Small intestine (tissue), 7 donors: ENCODE results near the gene POM121L12. TPM values are rescaled to one million over a fixed set of nuclear protein-coding genes. Genes with fewer than 3 reads are reported as not detected.

Source experiments
- DNase-seq, 2 donors: peaks; one replicate each; pipeline versions ENCODE4 v3.0.0 to v3.0.0-alpha.2; 2013
- FAIRE-seq: peaks from 2 replicates; lab custom pipeline; 2012; peaks lifted over from hg19 to GRCh38; lab: Jason Lieb, UNC
- H3K27ac ChIP-seq, 3 donors: one replicate each; pipeline ENCODE4 v1.5.1; 2013; ENCODE audit warnings: low read length in 2 of 3, mild to moderate bottlenecking in 2 of 3, control low read depth in 1 of 3, inconsistent platforms in 1 of 3, low read depth in 1 of 3, moderate library complexity in 1 of 3
- H3K27me3 ChIP-seq, 3 donors: one replicate each; pipeline ENCODE4 v1.6.1; 2013; ENCODE audit warnings: low read length in 3 of 3, inconsistent platforms in 1 of 3; ENCODE audit not compliant: control insufficient read depth in 3 of 3, insufficient read depth in 3 of 3
- H3K36me3 ChIP-seq, 3 donors: one replicate each; pipeline ENCODE4 v1.6.1; 2013; ENCODE audit warnings: low read length in 3 of 3, inconsistent platforms in 1 of 3, low read depth in 1 of 3, mild to moderate bottlenecking in 1 of 3, moderate library complexity in 1 of 3; ENCODE audit not compliant: control insufficient read depth in 3 of 3, insufficient read depth in 2 of 3
- H3K4me1 ChIP-seq, 3 donors: one replicate each; pipeline ENCODE4 v1.6.1; 2013; ENCODE audit warnings: low read length in 2 of 3, inconsistent platforms in 1 of 3, low read depth in 1 of 3, mild to moderate bottlenecking in 1 of 3, moderate library complexity in 1 of 3; ENCODE audit not compliant: control insufficient read depth in 3 of 3, insufficient read depth in 2 of 3
- H3K4me3 ChIP-seq, 3 donors: one replicate each; pipeline ENCODE4 v1.5.1; 2013; ENCODE audit warnings: low read length in 3 of 3, control low read depth in 1 of 3, inconsistent platforms in 1 of 3, low read depth in 1 of 3, mild to moderate bottlenecking in 1 of 3, moderate library complexity in 1 of 3
- H3K9me3 ChIP-seq, 2 donors: one replicate each; pipeline ENCODE4 v1.6.1; 2013; ENCODE audit warnings: low read depth in 1 of 2, low read length in 1 of 2; ENCODE audit not compliant: control insufficient read depth in 2 of 2, insufficient read depth in 1 of 2
- WGBS, 3 donors: extraction: QIAGEN DNeasy Blood & Tissue Kit; methylation state at CpG; one replicate each; pipeline ENCODE4 v1.1.7; 2013; 5-methylcytosine and 5-hydroxymethylcytosine counted together
- polyA plus RNA-seq, 4 donors: library from polyadenylated mRNA; stranded (reverse) in 3 of 4; unstranded in 1 of 4; fragments of 200-250 nt in 3 of 4; fragments of 120-200 nt in 1 of 4; gene quantifications; one replicate each; pipeline versions ENCODE4 v1.2.1 to v1.2.3, GENCODE V29; 2013
- donor health status: healthy with polysubstance abuse.
- donor health status: control.
- donor health status: control.
- donor health status: Bipolar disorder and iron deficiency.
- donor health status: healthy.

POM121L12 gene
- polyA plus RNA-seq, 4 donors, result not detected

DNA sequence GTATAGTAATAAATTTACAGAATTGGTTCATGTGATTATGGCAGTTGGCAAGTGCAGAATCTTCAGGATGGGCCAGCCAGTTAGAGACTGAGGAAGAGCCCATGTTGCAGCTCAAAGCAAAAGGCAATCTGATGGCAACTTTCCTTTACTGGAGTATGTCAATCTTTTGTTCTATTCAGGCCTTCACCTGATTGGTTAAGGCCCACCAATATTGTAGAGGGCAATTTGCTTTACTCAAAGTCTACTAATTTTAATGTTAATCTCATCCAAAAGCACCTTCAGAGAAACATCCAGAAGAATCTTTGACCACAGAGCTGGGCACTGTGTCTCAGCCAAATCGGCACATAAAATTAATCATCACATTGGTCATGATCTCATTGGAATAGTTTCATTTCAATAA lies 20.0 kb upstream of the POM121L12 start:
- FAIRE-seq, result no peak
- Histone ChIP-seq H3K27me3 (no peaks in the 10 kb centered on the region), H3K27ac (no peak overlapping the region), H3K4me1 (no peaks in the 10 kb centered on the region), H3K36me3 (no peaks in the 10 kb centered on the region), H3K9me3 (peaks cover 0 to 3% of the 10 kb centered on the region in 2 donors), H3K4me3 (no peak overlapping the region)
- DNase-seq, result no peak
- 91 to 96% (median 92%) methylated on average over 1 of the region's 1 CpG for WGBS, 3 donors

- 72 to 79% (median 73%) methylated on average over 5 of the region's 5 CpGs for WGBS, 3 donors
- H3K27me3 ChIP-seq, result no peaks in the 10 kb centered on the region
- H3K9me3 ChIP-seq, result no peaks in the 10 kb centered on the region
- H3K36me3 ChIP-seq, result no peaks in the 10 kb centered on the region
- DNase-seq (no peak), FAIRE-seq (no peak)
- H3K27ac ChIP-seq, result no peak overlapping the region
- no peaks in the 10 kb centered on the region for H3K4me1 ChIP-seq
- H3K4me3 ChIP-seq, result no peak overlapping the region
Observed at GRCh38 chr7:53022893-53023292, 12.5 kb upstream of the POM121L12 start.

- Histone ChIP-seq H3K9me3 (no peaks in the 10 kb centered on the region), H3K27me3 (no peaks in the 10 kb centered on the region), H3K36me3 (no peaks in the 10 kb centered on the region), H3K4me1 (no peaks in the 10 kb centered on the region), H3K27ac (no peak overlapping the region), H3K4me3 (no peak overlapping the region)
- FAIRE-seq (no peak), DNase-seq (no peak)
- 82 to 86% (median 86%) methylated on average over 2 of the region's 2 CpGs for WGBS, 3 donors
Observed at GRCh38 chr7:53048638-53049037, 13.2 kb downstream of the POM121L12 start.

GRCh38 chr7:53050433-53050832 lies 15.0 kb downstream of the POM121L12 start:
- H3K27me3 ChIP-seq, result no peaks in the 10 kb centered on the region
- H3K4me1 ChIP-seq, result no peaks in the 10 kb centered on the region
- no peak for FAIRE-seq
- 59 to 72% (median 66%) methylated on average over 2 of the region's 2 CpGs for WGBS, 3 donors
- no peaks in the 10 kb centered on the region for H3K36me3 ChIP-seq
- H3K4me3 ChIP-seq, result no peak overlapping the region
- no peaks in the 10 kb centered on the region for H3K9me3 ChIP-seq
- DNase-seq, result no peak
- H3K27ac ChIP-seq, result no peak overlapping the region

- FAIRE-seq, result no peak
- H3K4me1 ChIP-seq, result no peaks in the 10 kb centered on the region
- H3K36me3 ChIP-seq, result no peaks in the 10 kb centered on the region
- H3K9me3 ChIP-seq, result no peaks in the 10 kb centered on the region
- no peak for DNase-seq
- no peak overlapping the region for H3K4me3 ChIP-seq
- no peak overlapping the region for H3K27ac ChIP-seq
- H3K27me3 ChIP-seq, result no peaks in the 10 kb centered on the region
- 28 to 40% (median 30%) methylated on average over 2 of the region's 2 CpGs for WGBS, 3 donors
Observed at GRCh38 chr7:53059591-53059990, 24.2 kb downstream of the POM121L12 start.

DNA sequence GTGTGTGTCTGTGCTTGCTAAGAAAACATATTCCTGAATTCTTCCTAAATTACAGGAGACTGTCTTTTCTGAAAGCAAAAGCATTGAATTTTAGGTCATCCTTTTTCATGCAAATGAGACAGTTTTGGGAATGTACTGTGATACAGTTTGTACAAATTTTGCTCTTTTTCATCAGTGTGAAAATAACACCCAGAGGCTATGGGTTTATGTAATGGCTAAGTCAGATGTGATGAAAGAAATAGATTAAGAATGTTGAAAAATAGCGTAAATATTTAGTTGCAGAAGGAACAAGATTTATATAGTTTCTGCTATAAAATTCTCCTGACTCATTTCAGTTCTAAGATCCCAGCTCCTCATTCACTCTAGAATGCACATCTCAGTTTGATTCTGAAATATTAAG lies 24.6 kb downstream of the POM121L12 start:
- H3K4me3 ChIP-seq, result no peak overlapping the region
- H3K9me3 ChIP-seq, result no peaks in the 10 kb centered on the region
- no peak for DNase-seq
- WGBS, 3 donors, result 85 to 91% (median 90%) methylated on average over 1 of the region's 1 CpG
- no peak overlapping the region for H3K27ac ChIP-seq
- no peak for FAIRE-seq
- H3K27me3 ChIP-seq, result no peaks in the 10 kb centered on the region
- no peaks in the 10 kb centered on the region for H3K36me3 ChIP-seq
- no peaks in the 10 kb centered on the region for H3K4me1 ChIP-seq

DNA sequence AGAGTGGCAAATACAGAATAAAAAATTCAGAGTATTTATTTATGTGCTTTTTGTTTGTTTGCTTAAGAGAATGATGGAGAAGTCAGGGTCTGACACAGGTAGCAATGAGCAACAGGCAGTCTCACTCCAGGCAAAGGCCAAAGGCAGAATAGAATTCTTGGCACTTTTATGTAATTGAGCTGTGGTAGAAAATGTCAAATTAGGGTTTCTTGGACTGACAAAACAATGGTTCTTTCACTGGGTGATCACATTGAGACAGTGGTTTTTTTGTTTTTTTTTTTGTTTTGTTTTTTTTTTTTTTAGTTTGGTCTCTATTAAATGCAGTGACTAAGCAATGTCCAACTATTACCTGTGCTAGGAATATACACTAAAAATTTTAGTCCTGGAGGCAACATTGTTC lies 27.4 kb downstream of the POM121L12 start:
- no peak for FAIRE-seq
- no peak overlapping the region for H3K4me3 ChIP-seq
- no peak overlapping the region for H3K27ac ChIP-seq
- no peaks in the 10 kb centered on the region for H3K4me1 ChIP-seq
- no peaks in the 10 kb centered on the region for H3K9me3 ChIP-seq
- no peaks in the 10 kb centered on the region for H3K27me3 ChIP-seq
- no peak for DNase-seq
- H3K36me3 ChIP-seq, result no peaks in the 10 kb centered on the region

- WGBS, 3 donors, result 80 to 86% (median 84%) methylated on average over 2 of the region's 2 CpGs
- H3K9me3 ChIP-seq, result no peaks in the 10 kb centered on the region
- H3K4me1 ChIP-seq, result no peaks in the 10 kb centered on the region
- no peaks in the 10 kb centered on the region for H3K27me3 ChIP-seq
- FAIRE-seq (no peak), DNase-seq (no peak)
- H3K27ac ChIP-seq, result no peak overlapping the region
- no peaks in the 10 kb centered on the region for H3K36me3 ChIP-seq
- no peak overlapping the region for H3K4me3 ChIP-seq
Observed at GRCh38 chr7:53068673-53069072, 33.2 kb downstream of the POM121L12 start.

GRCh38 chr7:53070883-53071282 lies 35.5 kb downstream of the POM121L12 start:
- 67 to 72% (median 69%) methylated on average over 2 of the region's 2 CpGs for WGBS, 3 donors
- Histone ChIP-seq H3K27me3 (no peaks in the 10 kb centered on the region), H3K4me1 (no peaks in the 10 kb centered on the region), H3K36me3 (no peaks in the 10 kb centered on the region), H3K9me3 (no peaks in the 10 kb centered on the region), H3K27ac (no peak overlapping the region), H3K4me3 (no peak overlapping the region)
- DNase-seq (no peak), FAIRE-seq (no peak)
